Adrenal gland (tissue), 12 donors: Measurements from ENCODE around the gene ID1. TPM values are rescaled to one million over a fixed set of nuclear protein-coding genes. Genes with fewer than 3 reads are reported as not detected.

ENCODE experiments used
- DNase-seq, 7 donors: peaks; one replicate each; pipeline ENCODE4 v3.0.0-alpha.2; 2019 to 2020
- H3K27ac ChIP-seq, 5 donors: fragments of 200-600 bp; sonication (generic) in 4 of 5; 1 replicate in 3 of 5; 2 replicates in 2 of 5; pipeline versions ENCODE4 v1.5.1 to v1.8.0; 2016 to 2020; ENCODE audit warnings: mild to moderate bottlenecking in 1 of 5
- H3K27me3 ChIP-seq: fragments of 200-600 bp; 2 replicates; pipeline ENCODE4 v1.8.0; 2021
- H3K36me3 ChIP-seq, 2 donors: fragments of 200-600 bp; replicated peaks in 1 of 2; 1 replicate in 1 of 2; 2 replicates in 1 of 2; pipeline versions ENCODE4 v1.5.1 to v1.8.0; 2018 to 2022
- H3K4me1 ChIP-seq, 2 donors: fragments of 200-600 bp; replicated peaks in 1 of 2; 1 replicate in 1 of 2; 2 replicates in 1 of 2; pipeline versions ENCODE4 v1.5.1 to v1.8.0; 2018 to 2021
- H3K4me3 ChIP-seq, 4 donors: fragments of 200-600 bp; sonication (generic) in 3 of 4; one replicate each; pipeline ENCODE4 v1.5.1; 2016 to 2018
- H3K9me3 ChIP-seq, 3 donors: fragments of 200-600 bp; sonication (generic) in 1 of 3; replicated peaks in 1 of 3; 1 replicate in 2 of 3; 2 replicates in 1 of 3; pipeline versions ENCODE4 v1.5.1 to v1.8.0; 2016 to 2021
- POLR2A ChIP-seq, 2 donors: fragments of 450-650 bp; IDR thresholded peaks; one replicate each; pipeline ENCODE4 v1.6.1; 2017; ENCODE audit warnings: antibody characterized with exemption in 2 of 2, mild to moderate bottlenecking in 2 of 2, moderate library complexity in 1 of 2
- WGBS, 4 donors: extraction: QIAGEN DNeasy Blood & Tissue Kit in 2 of 4; methylation state at CpG; one replicate each; pipeline versions ENCODE4 v1.1.5 to v1.1.7; 2013 to 2017; 5-methylcytosine and 5-hydroxymethylcytosine counted together
- intact Hi-C, 2 donors: fragments of 100-400 bp; cut with DNase I; formaldehyde crosslinking; loops; one replicate each; pipeline versions ENCODE4 v1.14.1 to v1.15.0; 2022 to 2023
- microRNA-seq, 3 donors: library from miRNA; unstranded; fragments of <30 nt; microRNA quantifications; one replicate each; pipeline ENCODE4, GENCODE V29; 2017 to 2020
- polyA plus RNA-seq, 3 donors: library from polyadenylated mRNA; stranded (reverse); fragments of 200-250 nt in 2 of 3; fragments of 350-450 nt in 1 of 3; fragmentation: Illumina TruSeq in 1 of 3; extraction: RNeasy Lipid Tissue Mini Kit (QIAGEN cat#74804) in 1 of 3; gene quantifications; one replicate each; pipeline ENCODE4 v1.2.3, GENCODE V29; 2013 to 2014
- small RNA-seq, 2 donors: library from RNA; depleted of rRNA; stranded (forward); fragments of <200 nt; gene quantifications; one replicate each; pipeline ENCODE3, GENCODE V24; 2016
- total RNA-seq, 9 donors: library from RNA; depleted of rRNA in 4 of 9; stranded (reverse); fragments of >200 nt in 4 of 9; fragments of 120-200 nt in 1 of 9; fragmentation: NEBNext Ultra II Directional in 1 of 9; extraction: Animal tissue kit (Norgen Biotek cat#: 25700) in 1 of 9; gene quantifications; one replicate each; pipeline versions ENCODE4 v1.1.0 to v1.2.4, GENCODE V29; 2013 to 2023
- TF ChIP-seq, protein P1 (sequence below), 6 experiments: fragments of 450-650 bp in 4 of 6; fragments of 200-600 bp in 2 of 6; sonication (generic) in 1 of 6; IDR thresholded peaks; 1 replicate in 5 of 6; 2 replicates in 1 of 6; pipeline versions ENCODE4 v1.5.1 to v1.8.0; 2016 to 2021; ENCODE audit warnings: antibody characterized with exemption in 6 of 6, mild to moderate bottlenecking in 2 of 6, moderate library complexity in 1 of 6
- donor health status: healthy with polysubstance abuse.
- donor health status: Bipolar disorder and iron deficiency.
- donor health status: DM: yes; HTN: yes; CAD: no.
- donor health status: DM: no; HTN: no; CAD: no.
- donor health status: DM: no; HTN: no; CAD: no.
- donor health status: DM: yes; HTN: yes; CAD: no.

The ID1 gene
- total and polyA plus RNA-seq, 12 donors, result 19.8 to 468 (median 113) TPM

DNA sequence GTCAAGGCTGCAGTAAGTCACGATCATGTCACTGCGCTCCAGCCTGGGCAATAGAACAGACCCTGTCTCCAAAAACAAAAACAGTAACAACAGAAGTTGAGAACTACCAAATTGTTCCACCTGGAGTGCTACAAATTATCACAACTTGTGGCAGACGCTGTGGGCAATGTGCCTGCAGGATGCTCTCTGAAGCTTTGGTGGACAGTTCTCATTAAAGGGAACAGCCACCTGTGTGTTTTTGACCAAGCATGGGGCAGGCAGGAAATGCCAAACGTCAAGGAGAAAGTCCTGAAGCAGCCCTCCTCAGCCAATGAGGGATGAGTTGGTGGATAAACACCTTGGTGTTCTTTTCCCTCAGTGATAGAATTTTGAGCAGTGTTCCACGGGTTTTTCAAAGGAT is 48.5 kb downstream of the ID1 start:
- Histone ChIP-seq H3K4me3 (no peak overlapping the region), H3K4me1 (no peaks in the 10 kb centered on the region), H3K27ac (no peak overlapping the region), H3K27me3 (no peaks in the 10 kb centered on the region), H3K36me3 (no peaks in the 10 kb centered on the region), H3K9me3 (no peaks in the 10 kb centered on the region)
- DNase-seq, result no peak
- TF ChIP-seq, protein P1, sequence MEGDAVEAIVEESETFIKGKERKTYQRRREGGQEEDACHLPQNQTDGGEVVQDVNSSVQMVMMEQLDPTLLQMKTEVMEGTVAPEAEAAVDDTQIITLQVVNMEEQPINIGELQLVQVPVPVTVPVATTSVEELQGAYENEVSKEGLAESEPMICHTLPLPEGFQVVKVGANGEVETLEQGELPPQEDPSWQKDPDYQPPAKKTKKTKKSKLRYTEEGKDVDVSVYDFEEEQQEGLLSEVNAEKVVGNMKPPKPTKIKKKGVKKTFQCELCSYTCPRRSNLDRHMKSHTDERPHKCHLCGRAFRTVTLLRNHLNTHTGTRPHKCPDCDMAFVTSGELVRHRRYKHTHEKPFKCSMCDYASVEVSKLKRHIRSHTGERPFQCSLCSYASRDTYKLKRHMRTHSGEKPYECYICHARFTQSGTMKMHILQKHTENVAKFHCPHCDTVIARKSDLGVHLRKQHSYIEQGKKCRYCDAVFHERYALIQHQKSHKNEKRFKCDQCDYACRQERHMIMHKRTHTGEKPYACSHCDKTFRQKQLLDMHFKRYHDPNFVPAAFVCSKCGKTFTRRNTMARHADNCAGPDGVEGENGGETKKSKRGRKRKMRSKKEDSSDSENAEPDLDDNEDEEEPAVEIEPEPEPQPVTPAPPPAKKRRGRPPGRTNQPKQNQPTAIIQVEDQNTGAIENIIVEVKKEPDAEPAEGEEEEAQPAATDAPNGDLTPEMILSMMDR (IDR thresholded peaks at IDR 0.05), result no peak
- no peak for TF ChIP-seq POLR2A (IDR thresholded peaks at IDR 0.05)
- intact Hi-C loops, result no loop called here
- 49 to 55% (median 54%) methylated on average over 5 of the region's 5 CpGs for WGBS, 4 donors

DNA sequence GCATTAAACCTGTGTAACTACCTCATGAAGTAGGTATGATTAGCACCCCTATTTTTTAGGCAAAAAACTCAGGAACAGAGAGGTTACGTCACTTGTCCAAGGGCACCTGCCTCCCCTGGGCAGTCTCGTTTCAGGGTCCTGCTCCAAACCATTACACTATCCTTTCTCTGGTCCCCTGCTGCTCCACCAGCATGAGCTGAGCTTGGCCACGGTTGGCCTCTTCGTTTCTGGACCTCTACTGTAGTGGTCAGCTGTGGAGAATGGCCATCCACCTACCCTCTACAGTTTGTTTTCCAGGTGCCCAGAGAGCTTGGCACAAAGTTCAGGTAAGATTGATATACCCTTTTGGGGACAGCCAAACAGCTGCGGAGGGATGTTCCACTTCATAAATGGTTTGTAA is 49.4 kb downstream of the ID1 start:
- Histone ChIP-seq H3K4me1 (no peaks in the 10 kb centered on the region), H3K4me3 (no peak overlapping the region), H3K36me3 (no peaks in the 10 kb centered on the region), H3K27me3 (no peaks in the 10 kb centered on the region), H3K9me3 (no peaks in the 10 kb centered on the region), H3K27ac (no peak overlapping the region)
- TF ChIP-seq, protein P1 (IDR thresholded peaks at IDR 0.05), result no peak
- TF ChIP-seq POLR2A (IDR thresholded peaks at IDR 0.05), result no peak
- 53 to 67% (median 56%) methylated on average over 5 of the region's 5 CpGs for WGBS, 4 donors
- DNase-seq, result no peak
- intact Hi-C loops, result no loop called here

Small RNAs within 50 kb of the gene (microRNA-seq; reads per million reads assigned to microRNA genes)
- 0 to 1.3 (median 0) reads per million in 3 donors for gene MIR3193

Small RNAs within 50 kb of the gene (small RNA-seq; reads per million reads assigned to genes)
- gene MIR3193, result 0 reads per million in 2 donors

Other genes starting within 250 kb of the ID1 start
- not detected for gene DEFB118, start 236.7 kb upstream of the ID1 start, total RNA-seq
- gene DEFB118, start 236.7 kb upstream of the ID1 start, polyA plus RNA-seq, result not detected
- gene DEFB119, start 214.7 kb upstream of the ID1 start, total RNA-seq, result not detected
- not detected for gene DEFB119, start 214.7 kb upstream of the ID1 start, polyA plus RNA-seq
- not detected for gene DEFB121, start 199.1 kb upstream of the ID1 start, total RNA-seq
- gene DEFB121, start 199.1 kb upstream of the ID1 start, polyA plus RNA-seq, result not detected
- gene DEFB123, start 164.7 kb upstream of the ID1 start, total RNA-seq, result not detected
- not detected for gene DEFB123, start 164.7 kb upstream of the ID1 start, polyA plus RNA-seq
- gene DEFB124, start 130.2 kb upstream of the ID1 start, total RNA-seq, result not detected
- under 1 TPM in 1 of 3 donors, not detected in 2; 0.20 TPM for gene DEFB124, start 130.2 kb upstream of the ID1 start, polyA plus RNA-seq
- 10 to 100 TPM in 1 of 9 donors, 1 to 10 TPM in 6, under 1 TPM in 2; 0.26 to 19.3 (median 2.4) TPM for gene REM1, start 130.0 kb upstream of the ID1 start, total RNA-seq
- 1 to 10 TPM in 2 of 3 donors, under 1 TPM in 1; 0.48 to 6.8 (median 3.4) TPM for gene REM1, start 130.0 kb upstream of the ID1 start, polyA plus RNA-seq
- 100 to 1,000 TPM in 6 of 9 donors, 10 to 100 TPM in 3; 48.5 to 356 (median 152) TPM for gene HM13, start 90.8 kb upstream of the ID1 start, total RNA-seq
- gene HM13, start 90.8 kb upstream of the ID1 start, polyA plus RNA-seq, result 100 to 1,000 TPM; 177 to 241 (median 236) TPM
- gene COX4I2, start 32.6 kb downstream of the ID1 start, total RNA-seq, result 1 to 10 TPM in 1 of 9 donors, not detected in 8; 1.6 TPM
- 10 to 100 TPM in 1 of 3 donors, 1 to 10 TPM in 1, under 1 TPM in 1; 0.26 to 12.9 (median 2.8) TPM for gene COX4I2, start 32.6 kb downstream of the ID1 start, polyA plus RNA-seq
- 100 to 1,000 TPM in 2 of 9 donors, 10 to 100 TPM in 7; 42.9 to 143 (median 74.4) TPM for gene BCL2L1, start 117.6 kb downstream of the ID1 start, total RNA-seq
- 10 to 100 TPM; 40.2 to 67.9 (median 40.8) TPM for gene BCL2L1, start 117.6 kb downstream of the ID1 start, polyA plus RNA-seq
- gene TPX2, start 134.0 kb downstream of the ID1 start, total RNA-seq, result 10 to 100 TPM in 1 of 9 donors, 1 to 10 TPM in 8; 2.1 to 22.6 (median 2.5) TPM
- 1 to 10 TPM in 1 of 3 donors, under 1 TPM in 2; 0.40 to 3.7 (median 0.57) TPM for gene TPX2, start 134.0 kb downstream of the ID1 start, polyA plus RNA-seq
- 1 to 10 TPM in 1 of 9 donors, under 1 TPM in 1, not detected in 7; 0.11 to 1.5 TPM for gene MYLK2, start 214.1 kb downstream of the ID1 start, total RNA-seq
- gene MYLK2, start 214.1 kb downstream of the ID1 start, polyA plus RNA-seq, result under 1 TPM in 1 of 3 donors, not detected in 2; 0.27 TPM
- 1 to 10 TPM in 7 of 9 donors, under 1 TPM in 2; 0.61 to 6.0 (median 1.4) TPM for gene FOXS1, start 240.3 kb downstream of the ID1 start, total RNA-seq
- 1 to 10 TPM in 2 of 3 donors, under 1 TPM in 1; 0.22 to 4.1 (median 2.7) TPM for gene FOXS1, start 240.3 kb downstream of the ID1 start, polyA plus RNA-seq